KMS-11 (cell line): ENCODE results near the gene RUSC1.

Experiments used
- H2AFZ ChIP-seq: fragments of 200-600 bp; sonication (generic); 2 replicates; pipeline ENCODE4 v1.6.1; 2016; ENCODE audit warnings: antibody characterized with exemption, mixed run types, low read depth
- H3K27ac ChIP-seq: fragments of 200-600 bp; sonication (generic); 2 replicates; pipeline ENCODE4 v1.6.1; 2016; ENCODE audit warnings: mild to moderate bottlenecking, mixed run types
- H3K27me3 ChIP-seq: fragments of 200-600 bp; sonication (generic); 2 replicates; pipeline ENCODE4 v1.6.1; 2017; ENCODE audit warnings: mild to moderate bottlenecking, low read depth, mixed run types, moderate library complexity; ENCODE audit not compliant: insufficient read depth
- H3K36me3 ChIP-seq: fragments of 200-600 bp; sonication (generic); 2 replicates; pipeline ENCODE4 v1.6.1; 2017; ENCODE audit warnings: mild to moderate bottlenecking, mixed run types; ENCODE audit not compliant: insufficient read depth
- H3K4me1 ChIP-seq: fragments of 200-600 bp; sonication (generic); 2 replicates; pipeline ENCODE4 v1.6.1; 2016; ENCODE audit warnings: mild to moderate bottlenecking, low read depth, mixed run types; ENCODE audit not compliant: poor library complexity, severe bottlenecking
- H3K4me2 ChIP-seq: fragments of 200-600 bp; sonication (generic); 2 replicates; pipeline ENCODE4 v1.7.0; 2016; ENCODE audit warnings: mild to moderate bottlenecking, mixed run types
- H3K4me3 ChIP-seq: fragments of 200-600 bp; sonication (generic); IDR thresholded peaks from 2 replicates; pipeline ENCODE4 v1.6.1; 2017; ENCODE audit warnings: low read depth, low read length, mixed read lengths; ENCODE audit not compliant: insufficient read depth
- H3K79me2 ChIP-seq: fragments of 200-600 bp; sonication (generic); 2 replicates; pipeline ENCODE4 v1.6.1; 2016; ENCODE audit warnings: low read depth, mixed run types; ENCODE audit not compliant: insufficient read depth
- H3K9ac ChIP-seq: fragments of 200-600 bp; sonication (generic); 2 replicates; pipeline ENCODE4 v1.6.1; 2016; ENCODE audit warnings: mild to moderate bottlenecking, mixed run types
- H4K20me1 ChIP-seq: fragments of 200-600 bp; sonication (generic); 2 replicates; pipeline ENCODE4 v1.6.1; 2016; ENCODE audit warnings: mild to moderate bottlenecking, mixed run types; ENCODE audit not compliant: insufficient read depth
- CTCF ChIP-seq: fragments of 200-600 bp; sonication (generic); conservative IDR thresholded peaks from 2 replicates; pipeline ENCODE4 v1.6.1; 2017; ENCODE audit warnings: low read depth, mild to moderate bottlenecking, antibody characterized with exemption, low read length, moderate library complexity, mixed read lengths

The RUSC1 gene

GRCh38 chr1:155300024-155300423 is 20.7 kb upstream of the RUSC1 start:
- Histone ChIP-seq H3K79me2 (no peaks in the 10 kb centered on the region), H3K36me3 (no peaks in the 10 kb centered on the region), H3K4me1 (no peaks in the 10 kb centered on the region), H4K20me1 (no peaks in the 10 kb centered on the region), H3K27ac (no peak overlapping the region), H3K4me2 (no peak overlapping the region), H3K9ac (no peak overlapping the region), H3K27me3 (peaks cover 15% of the 10 kb centered on the region; the same call in 1 of the 2 replicates), H3K4me3 (no peak overlapping the region), H2AFZ (no peak overlapping the region)
- no peak for TF ChIP-seq CTCF

- Histone ChIP-seq H2AFZ (no peak overlapping the region), H3K4me2 (no peak overlapping the region)
These were observed 20.0 kb upstream of the RUSC1 start for GRCh38 chr1:155300553-155301329.

GRCh38 chr1:155301342-155301841 is 19.3 kb upstream of the RUSC1 start, which contains the start of gene PKLR:
Gene PKLR (minus strand): TSS chr1:155301438. CDS start chr1:155301395, 43 bp downstream.
- Histone ChIP-seq H2AFZ (no peak within 1 kb of the TSS), H3K36me3 (no peaks in the 10 kb centered on the region), H3K4me1 (no peaks in the 10 kb centered on the region), H3K4me2 (no peak within 1 kb of the TSS), H3K79me2 (no peaks in the 10 kb centered on the region), H3K27me3 (peaks cover 12% of the 10 kb centered on the region; the same call in 1 of the 2 replicates), H3K9ac (no peak within 1 kb of the TSS), H3K27ac (no peak within 1 kb of the TSS), H4K20me1 (no peaks in the 10 kb centered on the region), H3K4me3 (no peak within 1 kb of the TSS)
- no peak for TF ChIP-seq CTCF

More at GRCh38 chr1:155300553-155301329, 20.0 kb upstream of the RUSC1 start:
- no peaks in the 10 kb centered on the region for H3K79me2 ChIP-seq
- no peaks in the 10 kb centered on the region for H3K36me3 ChIP-seq
- no peak for TF ChIP-seq CTCF
- H3K27me3 ChIP-seq: peaks cover 15% of the 10 kb centered on the region; the same call in 1 of the 2 replicates
- no peak overlapping the region for H3K9ac ChIP-seq
- H4K20me1 ChIP-seq: no peaks in the 10 kb centered on the region
- no peak overlapping the region for H3K4me3 ChIP-seq
- no peak overlapping the region for H3K27ac ChIP-seq
- no peaks in the 10 kb centered on the region for H3K4me1 ChIP-seq

GRCh38 chr1:155304558-155305063 is 16.1 kb upstream of the RUSC1 start:
- H3K36me3 ChIP-seq: no peaks in the 10 kb centered on the region
- no peak for TF ChIP-seq CTCF
- H4K20me1 ChIP-seq: no peaks in the 10 kb centered on the region
- H3K9ac ChIP-seq: no peak overlapping the region
- H3K4me2 ChIP-seq: no peak overlapping the region
- no peak overlapping the region for H3K27ac ChIP-seq
- peaks cover 10% of the 10 kb centered on the region for H3K4me1 ChIP-seq
- no peaks in the 10 kb centered on the region for H3K27me3 ChIP-seq
- H3K79me2 ChIP-seq: peaks cover 10% of the 10 kb centered on the region
- no peak overlapping the region for H3K4me3 ChIP-seq
- H2AFZ ChIP-seq: no peak overlapping the region
